Skeletal muscle tissue (tissue), 4 donors: ENCODE measurements around the gene GPC6. TPM values are rescaled to one million over a fixed set of nuclear protein-coding genes. Genes with fewer than 3 reads are reported as not detected.
"Not testable (repeated sequence)": the region's sequence is repeated elsewhere in the genome, so short reads cannot be mapped to it uniquely, and the experiment has no call there.

ENCODE experiments used
- H3K27ac ChIP-seq: one replicate; pipeline ENCODE4 v1.7.0; 2013; ENCODE audit warnings: mild to moderate bottlenecking, low read depth, low read length, inconsistent platforms
- H3K27me3 ChIP-seq, 3 donors: one replicate each; pipeline ENCODE4 v1.7.0; 2013; ENCODE audit warnings: low read length in 3 of 3; ENCODE audit not compliant: control insufficient read depth in 3 of 3, insufficient read depth in 3 of 3
- H3K36me3 ChIP-seq, 3 donors: one replicate each; pipeline ENCODE4 v1.7.0; 2013; ENCODE audit warnings: low read length in 3 of 3; ENCODE audit not compliant: control insufficient read depth in 3 of 3, insufficient read depth in 3 of 3
- H3K4me1 ChIP-seq, 3 donors: one replicate each; pipeline ENCODE4 v1.7.0; 2013; ENCODE audit warnings: low read length in 3 of 3, mild to moderate bottlenecking in 3 of 3; ENCODE audit not compliant: control insufficient read depth in 3 of 3, insufficient read depth in 3 of 3
- H3K4me3 ChIP-seq, 3 donors: one replicate each; pipeline ENCODE4 v1.7.0; 2013; ENCODE audit warnings: low read length in 3 of 3
- H3K9ac ChIP-seq, 3 donors: one replicate each; pipeline ENCODE4 v1.7.0; 2013; ENCODE audit warnings: low read length in 3 of 3, mild to moderate bottlenecking in 3 of 3, moderate library complexity in 2 of 3, low read depth in 1 of 3
- H3K9me3 ChIP-seq, 3 donors: one replicate each; pipeline ENCODE4 v1.7.0; 2013; ENCODE audit warnings: low read length in 3 of 3; ENCODE audit not compliant: control insufficient read depth in 3 of 3
- total RNA-seq: library from RNA; depleted of rRNA; stranded (reverse); fragments of >200 nt; gene quantifications from one replicate; pipeline ENCODE4 v1.2.3, GENCODE V29; 2014
- donor health status: Osteomylitis.

Gene GPC6
- total RNA-seq, 1 donor from 2014 or later, result 7.8 TPM

- H3K36me3 ChIP-seq, result no peaks in the 10 kb centered on the region
- H3K27me3 ChIP-seq, result no peaks in the 10 kb centered on the region
- H3K9me3 ChIP-seq, result no peaks in the 10 kb centered on the region
- no peak overlapping the region for H3K9ac ChIP-seq
- no peak overlapping the region for H3K4me3 ChIP-seq
- no peaks in the 10 kb centered on the region for H3K4me1 ChIP-seq
- H3K27ac ChIP-seq, result no peak overlapping the region
Observed at GRCh38 chr13:94198681-94199080, 972.1 kb downstream of the GPC6 start.

DNA sequence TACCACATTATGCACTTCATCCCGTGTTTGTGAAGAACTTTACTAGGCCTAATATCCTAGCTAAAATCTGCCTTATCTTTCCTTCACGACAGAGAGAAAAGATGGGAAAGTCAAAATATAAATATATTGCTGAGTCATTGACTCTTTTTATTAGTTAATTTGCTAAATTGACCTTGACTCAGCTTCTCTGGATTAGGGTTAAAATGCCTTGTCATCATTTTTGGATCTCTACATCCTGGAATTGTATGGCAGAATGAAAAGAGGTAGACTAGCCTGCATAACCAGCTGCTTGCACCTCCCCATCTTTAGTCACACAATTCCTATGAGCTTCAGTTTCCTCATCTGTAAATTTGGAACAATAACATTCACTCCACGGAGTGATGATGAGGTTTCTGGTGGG lies 972.5 kb downstream of the GPC6 start:
- H3K4me1 ChIP-seq, result no peaks in the 10 kb centered on the region
- no peaks in the 10 kb centered on the region for H3K36me3 ChIP-seq
- no peaks in the 10 kb centered on the region for H3K9me3 ChIP-seq
- no peak overlapping the region for H3K27ac ChIP-seq
- no peak overlapping the region for H3K4me3 ChIP-seq
- no peak overlapping the region for H3K9ac ChIP-seq
- H3K27me3 ChIP-seq, result no peaks in the 10 kb centered on the region

DNA sequence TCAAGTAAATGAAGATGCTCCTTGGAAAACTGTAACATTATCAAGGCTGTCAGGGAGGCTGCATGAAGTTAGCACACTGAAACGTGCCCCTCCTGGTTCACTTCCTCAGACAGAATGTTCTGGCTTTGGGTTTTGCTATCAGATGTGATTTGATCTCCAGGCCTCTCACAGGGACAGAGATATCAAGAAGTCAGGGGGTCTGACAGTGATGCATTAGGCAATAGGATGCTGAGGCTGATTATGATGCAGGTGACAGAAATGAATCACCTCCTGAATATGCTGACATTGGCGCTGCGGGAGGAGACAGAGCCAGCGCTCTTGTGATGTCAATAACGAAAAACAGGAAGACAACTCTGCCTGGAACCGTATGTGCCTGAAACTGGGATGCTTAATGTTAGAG lies 974.4 kb downstream of the GPC6 start:
- Histone ChIP-seq H3K9me3 (no peaks in the 10 kb centered on the region), H3K27me3 (no peaks in the 10 kb centered on the region), H3K4me1 (no peaks in the 10 kb centered on the region), H3K4me3 (no peak overlapping the region), H3K9ac (no peak overlapping the region), H3K27ac (no peak overlapping the region), H3K36me3 (no peaks in the 10 kb centered on the region)

- Histone ChIP-seq H3K9ac (no peak overlapping the region), H3K27ac (no peak overlapping the region), H3K4me1 (no peaks in the 10 kb centered on the region), H3K4me3 (no peak overlapping the region), H3K9me3 (no peaks in the 10 kb centered on the region), H3K36me3 (no peaks in the 10 kb centered on the region), H3K27me3 (no peaks in the 10 kb centered on the region)
Observed at GRCh38 chr13:94204163-94204562, 977.6 kb downstream of the GPC6 start.

DNA sequence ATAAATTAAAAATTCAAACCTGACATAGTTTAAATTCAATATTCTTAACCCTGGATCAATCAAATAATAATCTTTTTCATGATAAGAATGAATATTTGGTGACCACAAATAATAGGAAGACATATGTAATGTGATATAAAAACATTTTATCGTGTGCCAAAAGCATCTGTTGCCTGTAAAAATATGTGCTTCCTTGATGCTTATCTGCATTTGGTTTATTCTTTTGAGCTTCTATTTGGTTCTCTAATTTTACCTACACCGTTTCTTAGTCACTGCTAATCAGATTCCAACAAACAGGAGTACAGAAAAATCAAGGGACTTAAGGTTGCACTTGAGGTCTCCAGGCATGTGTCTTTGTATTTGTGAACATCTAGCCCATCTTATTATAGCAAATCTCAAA lies 978.3 kb downstream of the GPC6 start:
- Histone ChIP-seq H3K9me3 (no peaks in the 10 kb centered on the region), H3K27ac (no peak overlapping the region), H3K4me1 (no peaks in the 10 kb centered on the region), H3K4me3 (no peak overlapping the region), H3K27me3 (no peaks in the 10 kb centered on the region), H3K36me3 (no peaks in the 10 kb centered on the region), H3K9ac (no peak overlapping the region)

- no peaks in the 10 kb centered on the region for H3K36me3 ChIP-seq
- no peak overlapping the region for H3K27ac ChIP-seq
- H3K9ac ChIP-seq, result no peak overlapping the region
- no peak overlapping the region for H3K4me3 ChIP-seq
- H3K27me3 ChIP-seq, result no peaks in the 10 kb centered on the region
- no peaks in the 10 kb centered on the region for H3K4me1 ChIP-seq
- no peaks in the 10 kb centered on the region for H3K9me3 ChIP-seq
Observed at GRCh38 chr13:94205896-94206295, 979.3 kb downstream of the GPC6 start.

- H3K27ac ChIP-seq, result no peak overlapping the region
Observed at GRCh38 chr13:94209117-94209516, 982.5 kb downstream of the GPC6 start.

GRCh38 chr13:94209913-94210312 lies 983.3 kb downstream of the GPC6 start:
- not testable (repeated sequence) for H3K9ac ChIP-seq, H3K36me3 ChIP-seq, H3K9me3 ChIP-seq, H3K27me3 ChIP-seq, H3K27ac ChIP-seq, H3K4me1 ChIP-seq, H3K4me3 ChIP-seq

More at GRCh38 chr13:94209117-94209516, 982.5 kb downstream of the GPC6 start:
- H3K4me3 ChIP-seq, result no peak overlapping the region
- no peak overlapping the region for H3K9ac ChIP-seq
- H3K9me3 ChIP-seq, result no peaks in the 10 kb centered on the region
- no peaks in the 10 kb centered on the region for H3K27me3 ChIP-seq
- no peaks in the 10 kb centered on the region for H3K4me1 ChIP-seq
- no peaks in the 10 kb centered on the region for H3K36me3 ChIP-seq

GRCh38 chr13:94210816-94211215 lies 984.2 kb downstream of the GPC6 start:
- no peaks in the 10 kb centered on the region for H3K9me3 ChIP-seq
- no peaks in the 10 kb centered on the region for H3K27me3 ChIP-seq
- H3K9ac ChIP-seq, result no peak overlapping the region
- H3K36me3 ChIP-seq, result no peaks in the 10 kb centered on the region
- no peak overlapping the region for H3K4me3 ChIP-seq
- H3K4me1 ChIP-seq, result no peaks in the 10 kb centered on the region
- no peak overlapping the region for H3K27ac ChIP-seq

DNA sequence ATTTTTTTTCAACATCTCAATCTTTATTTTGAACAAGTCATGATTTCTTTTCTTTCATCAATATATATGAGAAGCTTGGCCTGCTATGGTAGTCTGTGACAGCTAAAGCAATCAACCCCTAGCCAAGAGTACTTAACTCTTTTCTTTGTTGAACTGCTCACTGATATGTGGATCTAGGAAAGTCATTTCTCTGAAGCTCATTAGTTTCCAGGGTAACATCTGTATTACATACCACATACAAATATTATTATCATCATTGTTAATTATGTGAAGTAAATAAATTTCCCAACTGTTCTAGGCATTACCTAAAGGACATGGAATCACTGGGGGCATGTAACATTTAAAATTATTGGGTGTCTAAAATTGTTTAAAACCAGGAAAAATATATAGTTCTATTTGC lies 985.6 kb downstream of the GPC6 start:
- Histone ChIP-seq H3K4me1 (no peaks in the 10 kb centered on the region), H3K27me3 (no peaks in the 10 kb centered on the region), H3K9me3 (no peaks in the 10 kb centered on the region), H3K27ac (no peak overlapping the region), H3K36me3 (no peaks in the 10 kb centered on the region), H3K4me3 (no peak overlapping the region), H3K9ac (no peak overlapping the region)

GRCh38 chr13:94214121-94214520 lies 987.5 kb downstream of the GPC6 start:
- Histone ChIP-seq H3K27ac (no peak overlapping the region), H3K27me3 (no peaks in the 10 kb centered on the region), H3K9ac (no peak overlapping the region), H3K9me3 (no peaks in the 10 kb centered on the region), H3K36me3 (no peaks in the 10 kb centered on the region), H3K4me3 (no peak overlapping the region), H3K4me1 (no peaks in the 10 kb centered on the region)
